Medulla oblongata (tissue), 1 donor: ENCODE measurements around the gene THOC6.

Experiments used
- DNase-seq: peaks from one replicate; pipeline ENCODE4 v3.0.0-alpha.2; 2015; ENCODE audit errors: extremely low spot score

The THOC6 gene

GRCh38 chr16:3015865-3016521 is 7.8 kb upstream of the THOC6 start:
- DNase-seq, result no peak

GRCh38 chr16:3017344-3017743 is 6.5 kb upstream of the THOC6 start:
- DNase-seq, result no peak

GRCh38 chr16:3017794-3018506 is 5.9 kb upstream of the THOC6 start, which contains the start of gene CLDN6:
Gene CLDN6 (minus strand): TSS chr16:3018183. CDS start chr16:3016021, 2,162 bp downstream.
- no peak for DNase-seq

GRCh38 chr16:3019594-3020246 is 4.1 kb upstream of the THOC6 start:
- no peak for DNase-seq

- DNase-seq, result peak; percentile 66
Observed at GRCh38 chr16:3020247-3020603, 3.6 kb upstream of the THOC6 start, which contains the start of gene TNFRSF12A. Gene TNFRSF12A (plus strand): TSS chr16:3020368. CDS start chr16:3020398, 30 bp downstream.

- DNase-seq, result peak; percentile 30
Observed at GRCh38 chr16:3020604-3021448, 3.0 kb upstream of the THOC6 start.

- peak; percentile 61 for DNase-seq
Observed at GRCh38 chr16:3021449-3022207, 2.2 kb upstream of the THOC6 start.

GRCh38 chr16:3022208-3022683 is 1.6 kb upstream of the THOC6 start:
- DNase-seq, result peak; percentile 55

- DNase-seq, result peak; percentile 25
Observed at GRCh38 chr16:3022684-3023414, 986 bp upstream of the THOC6 start.

- DNase-seq, result peak; percentile 25
Observed at GRCh38 chr16:3023415-3023668, 493 bp upstream of the THOC6 start.

GRCh38 chr16:3025032-3026002 is 1.5 kb downstream of the THOC6 start:
- no peak for DNase-seq

- no peak for DNase-seq
Observed at GRCh38 chr16:3026003-3026378, 2.2 kb downstream of the THOC6 start.

- DNase-seq, result no peak
Observed at GRCh38 chr16:3026609-3027488, 3.0 kb downstream of the THOC6 start.

- no peak for DNase-seq
Observed at GRCh38 chr16:3027489-3027795, 3.6 kb downstream of the THOC6 start.

- DNase-seq, result peak; percentile 54
Observed at GRCh38 chr16:3027983-3028715, 4.3 kb downstream of the THOC6 start.

GRCh38 chr16:3028716-3029319 is 5.0 kb downstream of the THOC6 start:
- DNase-seq, result no peak

- DNase-seq, result no peak
Observed at GRCh38 chr16:3029491-3030221, 5.8 kb downstream of the THOC6 start.
